Mesothelial cell of epicardium (in vitro differentiated cells): ENCODE measurements around the gene GNAT2. TPM values are rescaled to one million over a fixed set of nuclear protein-coding genes. Genes with fewer than 3 reads are reported as not detected.

Source experiments
- DNase-seq, 2 experiments: peaks; one replicate each; pipeline ENCODE4 v3.0.0; 2021; ENCODE audit warnings: low spot score in 2 of 2; ENCODE audit not compliant: unreplicated experiment in 2 of 2
- H3K27ac Mint-ChIP-seq: 2 replicates; pipeline ENCODE4 v1.8.0; 2021; ENCODE audit warnings: mixed read lengths
- H3K27me3 Mint-ChIP-seq: 2 replicates; pipeline ENCODE4 v1.8.0; 2021; ENCODE audit warnings: low read depth, mixed read lengths
- H3K36me3 Mint-ChIP-seq: 2 replicates; pipeline ENCODE4 v1.8.0; 2021; ENCODE audit warnings: mixed read lengths
- H3K4me1 Mint-ChIP-seq: 2 replicates; pipeline ENCODE4 v1.8.0; 2021; ENCODE audit warnings: mixed read lengths
- H3K4me3 Mint-ChIP-seq: 2 replicates; pipeline ENCODE4 v1.8.0; 2021; ENCODE audit warnings: mild to moderate bottlenecking, moderate library complexity, mixed read lengths
- H3K9me3 Mint-ChIP-seq: 2 replicates; pipeline ENCODE4 v1.8.0; 2021; ENCODE audit warnings: mixed read lengths
- total RNA-seq: library from RNA; stranded (reverse); gene quantifications from 3 replicates; pipeline ENCODE4 v1.2.1, GENCODE V29; 2021
- TF ChIP-seq, protein P1 (sequence below): fragments of 200-600 bp; sonication (generic); IDR thresholded peaks from one replicate; pipeline ENCODE4 v1.5.0; 2021; ENCODE audit warnings: antibody characterized with exemption; ENCODE audit not compliant: unreplicated experiment

The GNAT2 gene
- total RNA-seq, 1 donor from 2014 or later: not detected

DNA sequence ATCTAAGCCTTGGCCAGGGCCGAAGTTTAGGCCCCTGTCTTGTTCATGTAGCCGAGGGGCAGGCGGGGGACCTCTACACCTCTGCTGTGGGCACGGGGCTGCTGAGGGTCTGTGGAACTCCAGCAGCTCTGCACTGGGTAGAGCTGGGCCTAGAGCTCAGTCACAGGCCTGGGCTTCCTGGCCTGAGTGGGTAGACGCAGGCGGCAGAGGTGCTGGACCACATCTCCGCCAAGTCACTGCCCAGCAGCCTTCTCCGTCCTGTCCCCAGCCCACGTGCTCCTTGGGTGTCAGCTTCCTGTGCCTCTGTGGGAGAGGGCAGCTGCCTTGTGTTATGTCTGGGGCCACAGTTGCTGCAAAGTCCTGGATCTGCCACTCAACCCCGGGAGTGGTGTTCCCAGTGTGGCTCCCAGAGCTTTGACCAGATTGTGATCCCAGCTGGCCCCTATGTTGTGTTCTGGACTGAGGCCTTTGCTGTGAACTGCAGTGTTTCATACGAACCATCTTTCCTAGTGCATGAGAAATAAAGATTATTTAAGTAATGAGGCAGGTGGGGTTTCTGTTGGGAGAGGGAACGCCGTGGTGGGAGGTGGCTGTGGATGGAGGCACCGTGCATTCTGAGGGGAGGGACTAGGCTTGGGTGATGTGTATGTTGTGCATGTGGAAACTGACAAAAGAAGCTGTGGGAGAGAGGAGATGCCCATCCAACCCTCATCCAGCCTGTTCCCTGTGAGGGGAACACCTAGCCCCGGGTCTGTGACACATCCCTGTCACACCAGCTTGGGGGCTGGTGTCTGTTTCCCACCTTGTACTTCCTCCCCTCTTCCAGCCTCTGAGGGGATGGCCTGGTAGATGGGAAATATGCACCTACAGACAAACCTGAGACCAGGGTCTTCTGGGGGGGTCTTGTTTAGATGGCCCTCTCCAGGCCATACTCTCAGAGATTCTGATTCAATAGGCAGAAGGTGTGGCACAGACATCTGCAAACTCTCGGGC, 12.4 kb upstream of the GNAT2 start:
- H3K27ac Mint-ChIP-seq: no peak overlapping the region
- TF ChIP-seq, protein P1, sequence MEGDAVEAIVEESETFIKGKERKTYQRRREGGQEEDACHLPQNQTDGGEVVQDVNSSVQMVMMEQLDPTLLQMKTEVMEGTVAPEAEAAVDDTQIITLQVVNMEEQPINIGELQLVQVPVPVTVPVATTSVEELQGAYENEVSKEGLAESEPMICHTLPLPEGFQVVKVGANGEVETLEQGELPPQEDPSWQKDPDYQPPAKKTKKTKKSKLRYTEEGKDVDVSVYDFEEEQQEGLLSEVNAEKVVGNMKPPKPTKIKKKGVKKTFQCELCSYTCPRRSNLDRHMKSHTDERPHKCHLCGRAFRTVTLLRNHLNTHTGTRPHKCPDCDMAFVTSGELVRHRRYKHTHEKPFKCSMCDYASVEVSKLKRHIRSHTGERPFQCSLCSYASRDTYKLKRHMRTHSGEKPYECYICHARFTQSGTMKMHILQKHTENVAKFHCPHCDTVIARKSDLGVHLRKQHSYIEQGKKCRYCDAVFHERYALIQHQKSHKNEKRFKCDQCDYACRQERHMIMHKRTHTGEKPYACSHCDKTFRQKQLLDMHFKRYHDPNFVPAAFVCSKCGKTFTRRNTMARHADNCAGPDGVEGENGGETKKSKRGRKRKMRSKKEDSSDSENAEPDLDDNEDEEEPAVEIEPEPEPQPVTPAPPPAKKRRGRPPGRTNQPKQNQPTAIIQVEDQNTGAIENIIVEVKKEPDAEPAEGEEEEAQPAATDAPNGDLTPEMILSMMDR: no peak

DNA sequence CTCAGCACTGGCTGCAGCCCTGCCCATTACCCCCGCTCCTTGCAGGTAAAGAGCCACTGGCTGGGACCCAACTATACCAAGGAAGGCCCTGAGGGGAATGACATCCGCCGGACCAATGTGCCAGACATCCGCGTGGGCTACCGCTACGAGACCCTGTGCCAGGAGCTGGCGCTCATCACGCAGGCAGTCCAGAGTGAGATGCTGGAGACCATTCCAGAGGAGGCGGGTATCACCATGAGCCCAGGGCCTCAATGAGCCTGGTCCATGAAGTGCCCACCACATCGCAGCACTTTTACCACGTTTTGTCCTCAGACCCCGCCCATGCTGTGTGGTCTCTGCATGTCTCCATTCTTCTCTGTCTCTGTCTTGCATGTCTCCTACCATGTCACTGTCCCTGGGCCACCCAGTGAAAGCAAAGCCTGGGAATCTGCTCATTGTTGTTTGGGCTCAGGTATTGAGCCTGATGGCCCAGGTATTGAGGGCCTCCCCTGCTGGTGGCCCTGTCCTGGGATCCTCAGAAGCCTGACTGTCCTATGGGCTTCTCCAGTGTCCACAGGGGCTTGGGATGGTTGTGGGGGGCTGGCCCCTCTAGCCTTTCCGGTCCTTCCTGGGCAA, 11.6 kb upstream of the GNAT2 start:
- DNase-seq: no peak
- Mint-ChIP-seq H3K4me1 (peaks cover 8% of the 10 kb centered on the region), H3K36me3 (peaks cover 29% of the 10 kb centered on the region), H3K27ac (no peak overlapping the region), H3K9me3 (no peaks in the 10 kb centered on the region), H3K27me3 (no peaks in the 10 kb centered on the region), H3K4me3 (no peak overlapping the region)
- TF ChIP-seq, protein P1: no peak

More for the DNA sequence above, 12.4 kb upstream of the GNAT2 start:
- DNase-seq: no peak
- Mint-ChIP-seq H3K4me3 (no peak overlapping the region), H3K9me3 (no peaks in the 10 kb centered on the region), H3K36me3 (peaks cover 29% of the 10 kb centered on the region), H3K27me3 (no peaks in the 10 kb centered on the region), H3K4me1 (peaks cover 16% of the 10 kb centered on the region)

DNA sequence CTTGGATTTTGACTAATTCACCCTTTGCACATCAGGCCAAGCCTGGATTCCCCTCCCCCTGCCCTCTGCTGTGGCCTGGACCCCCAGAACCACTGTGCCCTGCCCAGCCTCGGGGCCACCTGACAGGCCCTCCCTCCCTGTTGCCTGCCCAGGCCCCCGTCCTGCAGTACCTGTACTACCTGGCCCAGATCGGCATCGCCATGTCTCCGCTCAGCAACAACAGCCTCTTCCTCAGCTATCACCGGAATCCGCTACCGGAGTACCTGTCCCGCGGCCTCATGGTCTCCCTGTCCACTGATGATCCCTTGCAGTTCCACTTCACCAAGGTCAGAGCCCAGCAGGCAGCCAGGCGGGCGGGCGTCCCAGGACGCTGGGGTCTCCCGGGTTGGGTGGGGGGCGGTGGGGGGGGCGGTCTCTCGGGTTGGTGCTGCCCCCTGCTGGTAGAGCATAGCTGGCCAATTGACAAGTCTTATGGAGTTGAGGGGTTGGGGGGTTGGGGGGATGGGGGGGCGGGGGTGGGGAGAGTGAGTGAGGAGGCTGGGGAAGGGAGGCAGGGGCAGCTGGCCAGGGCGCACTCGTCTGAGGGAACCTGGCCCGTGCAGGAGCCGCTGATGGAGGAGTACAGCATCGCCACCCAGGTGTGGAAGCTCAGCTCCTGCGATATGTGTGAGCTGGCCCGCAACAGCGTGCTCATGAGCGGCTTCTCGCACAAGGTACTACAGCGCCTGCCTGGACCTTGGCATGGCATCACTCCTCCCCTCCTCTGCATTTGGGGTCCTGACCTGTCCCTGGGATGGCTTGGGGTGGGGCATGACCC, 10.9 kb upstream of the GNAT2 start:
- Mint-ChIP-seq H3K4me1 (peaks cover 1% of the 10 kb centered on the region), H3K27ac (no peak overlapping the region), H3K4me3 (no peak overlapping the region), H3K27me3 (no peaks in the 10 kb centered on the region), H3K9me3 (no peaks in the 10 kb centered on the region), H3K36me3 (peaks cover 29% of the 10 kb centered on the region)
- TF ChIP-seq, protein P1: peak; percentile 39
- no peak for DNase-seq

DNA sequence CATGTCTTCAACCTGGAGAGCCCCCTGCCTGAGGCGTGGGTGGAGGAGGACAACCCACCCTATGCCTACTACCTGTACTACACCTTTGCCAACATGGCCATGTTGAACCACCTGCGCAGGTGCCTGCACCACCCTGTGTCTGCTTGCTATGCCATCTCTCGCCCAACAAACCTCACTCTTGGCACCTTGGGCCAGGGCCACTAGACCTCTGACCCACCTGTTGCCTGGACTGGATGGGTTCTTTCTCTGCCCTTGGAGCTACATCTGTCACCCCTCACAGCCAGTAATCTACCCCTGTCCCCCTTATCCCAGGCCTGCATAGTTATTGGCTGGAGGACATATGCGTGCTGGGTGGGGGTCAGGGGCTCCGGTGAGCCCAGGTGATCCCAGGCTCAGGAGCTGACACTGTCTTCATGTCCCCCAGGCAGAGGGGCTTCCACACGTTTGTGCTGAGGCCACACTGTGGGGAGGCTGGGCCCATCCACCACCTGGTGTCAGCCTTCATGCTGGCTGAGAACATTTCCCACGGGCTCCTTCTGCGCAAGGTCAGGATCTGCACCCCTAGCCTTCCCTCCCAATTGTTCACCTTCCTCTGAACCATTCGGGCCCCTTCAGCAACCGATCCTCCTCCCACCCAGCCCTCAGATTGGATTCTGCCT, 10.1 kb upstream of the GNAT2 start:
- DNase-seq: no peak
- TF ChIP-seq, protein P1: no peak
- no peaks in the 10 kb centered on the region for H3K4me1 Mint-ChIP-seq
- no peak overlapping the region for H3K27ac Mint-ChIP-seq
- H3K36me3 Mint-ChIP-seq: peaks cover 29% of the 10 kb centered on the region
- H3K9me3 Mint-ChIP-seq: no peaks in the 10 kb centered on the region
- H3K27me3 Mint-ChIP-seq: no peaks in the 10 kb centered on the region
- no peak overlapping the region for H3K4me3 Mint-ChIP-seq
